Choroid plexus epithelial cell (primary cell): ENCODE measurements around the gene PIK3AP1.

Source experiments
- DNase-seq: peaks from one replicate; pipeline ENCODE4 v3.0.0-alpha.2; 2010; ENCODE audit warnings: low read depth
- H3K4me3 ChIP-seq: 2 replicates; pipeline ENCODE4 v1.5.1; 2011; ENCODE audit warnings: low read depth, mild to moderate bottlenecking, control low read depth, low read length, moderate library complexity
- TF ChIP-seq, protein P1 (sequence below): conservative IDR thresholded peaks from 2 replicates; pipeline ENCODE4 v1.5.1; 2011; ENCODE audit warnings: low read depth, mild to moderate bottlenecking, control low read depth, inconsistent platforms, low read length, moderate library complexity

The PIK3AP1 gene

GRCh38 chr10:96720422-96721206 is at the start of gene PIK3AP1:
PIK3AP1 (minus strand) TSS chr10:96720514; CDS start chr10:96720394, 120 bp downstream.
- H3K4me3 ChIP-seq, result peak within 1 kb of the TSS; percentile 30
- no peak for DNase-seq
- TF ChIP-seq, protein P1, sequence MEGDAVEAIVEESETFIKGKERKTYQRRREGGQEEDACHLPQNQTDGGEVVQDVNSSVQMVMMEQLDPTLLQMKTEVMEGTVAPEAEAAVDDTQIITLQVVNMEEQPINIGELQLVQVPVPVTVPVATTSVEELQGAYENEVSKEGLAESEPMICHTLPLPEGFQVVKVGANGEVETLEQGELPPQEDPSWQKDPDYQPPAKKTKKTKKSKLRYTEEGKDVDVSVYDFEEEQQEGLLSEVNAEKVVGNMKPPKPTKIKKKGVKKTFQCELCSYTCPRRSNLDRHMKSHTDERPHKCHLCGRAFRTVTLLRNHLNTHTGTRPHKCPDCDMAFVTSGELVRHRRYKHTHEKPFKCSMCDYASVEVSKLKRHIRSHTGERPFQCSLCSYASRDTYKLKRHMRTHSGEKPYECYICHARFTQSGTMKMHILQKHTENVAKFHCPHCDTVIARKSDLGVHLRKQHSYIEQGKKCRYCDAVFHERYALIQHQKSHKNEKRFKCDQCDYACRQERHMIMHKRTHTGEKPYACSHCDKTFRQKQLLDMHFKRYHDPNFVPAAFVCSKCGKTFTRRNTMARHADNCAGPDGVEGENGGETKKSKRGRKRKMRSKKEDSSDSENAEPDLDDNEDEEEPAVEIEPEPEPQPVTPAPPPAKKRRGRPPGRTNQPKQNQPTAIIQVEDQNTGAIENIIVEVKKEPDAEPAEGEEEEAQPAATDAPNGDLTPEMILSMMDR, result no peak

DNA sequence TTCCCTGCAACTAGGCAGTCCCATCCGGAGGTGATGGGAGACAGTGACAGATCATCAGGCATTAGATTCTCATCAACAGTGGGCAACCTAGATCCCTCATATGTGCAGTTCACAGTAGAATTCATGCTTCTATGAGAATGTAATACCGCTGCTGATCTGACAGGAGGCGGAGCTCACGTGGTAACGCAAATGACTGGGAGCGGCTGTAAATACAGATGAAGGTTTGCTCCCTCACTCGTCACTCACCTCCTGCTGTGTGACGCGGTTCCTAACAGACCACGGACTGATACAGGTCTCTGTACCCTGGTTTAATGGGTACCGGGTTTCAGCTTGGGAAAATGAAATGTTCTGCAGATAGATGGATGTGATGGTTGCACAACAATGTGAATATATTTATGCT is 47.8 kb upstream of the PIK3AP1 start:
- no peak for DNase-seq
- TF ChIP-seq, protein P1, result no peak
- no peak overlapping the region for H3K4me3 ChIP-seq

DNA sequence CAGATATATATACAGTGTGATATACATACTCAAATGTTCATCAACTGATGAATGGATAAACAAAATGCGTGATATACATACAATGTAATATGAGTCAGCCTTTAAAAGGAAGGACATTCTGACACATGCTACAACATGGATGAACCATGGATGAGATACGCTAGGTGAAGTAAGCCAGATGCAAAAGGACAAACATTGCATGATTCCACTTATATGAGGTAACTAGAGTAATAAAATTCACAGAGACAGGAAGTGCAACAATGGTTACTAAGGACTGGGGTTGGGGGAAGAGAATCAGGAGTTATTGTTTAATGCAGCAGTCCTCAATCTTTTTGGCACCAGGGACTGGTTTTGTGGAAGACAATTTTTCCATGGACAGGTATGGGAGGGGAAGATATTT is 47.3 kb upstream of the PIK3AP1 start:
- no peak overlapping the region for H3K4me3 ChIP-seq
- no peak for DNase-seq
- TF ChIP-seq, protein P1, result no peak

DNA sequence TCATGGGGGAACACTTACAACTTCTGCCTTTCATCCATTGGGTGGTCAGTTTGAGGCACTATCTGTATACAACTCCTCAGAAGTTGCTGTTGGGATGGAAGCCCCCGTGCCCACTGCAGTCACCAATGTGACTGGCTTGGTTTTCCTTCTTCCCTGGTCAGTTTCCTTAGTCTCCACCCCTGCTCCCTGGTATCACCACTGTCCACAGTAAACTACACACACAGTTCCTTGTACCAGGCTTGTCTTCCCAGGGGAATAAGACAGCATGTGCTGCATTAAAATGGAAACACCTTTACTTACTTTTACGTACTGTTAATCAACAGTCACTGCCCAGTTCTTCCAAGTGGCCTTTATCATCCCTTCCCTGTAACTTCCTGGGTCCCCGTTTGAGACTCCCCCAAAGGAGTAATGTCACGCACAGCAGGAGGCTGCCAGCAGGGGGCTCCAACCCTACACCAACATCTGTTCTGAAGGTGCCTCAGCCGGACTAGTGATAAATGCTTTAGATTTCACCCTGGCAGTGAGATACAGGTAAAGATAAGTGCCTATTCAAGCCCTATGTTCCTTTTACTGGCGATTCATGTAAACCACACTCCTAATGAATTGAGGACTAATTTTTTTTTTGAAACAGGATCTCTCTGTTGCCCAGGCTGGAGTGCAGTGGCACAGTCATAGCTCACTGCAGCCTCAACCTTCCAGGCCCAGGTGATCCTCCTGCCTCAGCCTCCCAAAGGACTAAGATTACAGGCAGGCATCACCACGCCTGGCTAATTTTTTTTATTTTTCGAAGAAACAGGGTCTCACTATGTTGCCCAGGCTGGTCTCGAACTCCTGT is 45.3 kb upstream of the PIK3AP1 start:
- TF ChIP-seq, protein P1, result peak; percentile 90
- no peak overlapping the region for H3K4me3 ChIP-seq
- DNase-seq, result peak; percentile 70

DNA sequence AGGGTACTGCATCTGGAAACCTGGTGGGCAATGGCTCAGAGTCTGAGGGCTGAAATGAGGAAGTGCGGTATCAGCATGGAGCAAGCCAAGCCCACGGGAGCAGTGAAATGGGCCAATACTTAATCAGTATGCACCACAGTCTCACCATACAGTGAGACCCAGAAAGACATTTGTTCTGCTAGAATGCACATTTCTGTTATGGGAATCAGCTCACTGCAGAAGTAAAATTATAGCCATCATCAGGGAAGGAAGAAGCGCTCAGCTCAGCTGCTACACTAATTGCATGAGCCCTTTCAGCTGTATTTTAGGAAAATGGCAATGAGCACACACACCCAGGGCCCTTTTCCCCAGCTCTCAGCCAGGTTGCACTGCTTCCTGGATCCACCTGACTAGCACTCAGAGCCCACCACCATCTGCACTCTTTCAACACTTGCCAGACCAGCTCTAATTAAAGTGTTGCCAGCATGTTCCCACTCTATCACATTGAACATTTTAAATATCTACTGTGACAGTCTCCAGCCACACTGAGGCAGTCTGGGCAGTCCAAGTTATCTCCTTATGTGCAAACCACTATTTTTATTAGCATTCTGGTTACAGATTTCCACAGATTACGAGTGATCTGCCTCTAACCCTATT is 44.2 kb upstream of the PIK3AP1 start:
- TF ChIP-seq, protein P1, result no peak
- DNase-seq, result no peak
- H3K4me3 ChIP-seq, result no peak overlapping the region

DNA sequence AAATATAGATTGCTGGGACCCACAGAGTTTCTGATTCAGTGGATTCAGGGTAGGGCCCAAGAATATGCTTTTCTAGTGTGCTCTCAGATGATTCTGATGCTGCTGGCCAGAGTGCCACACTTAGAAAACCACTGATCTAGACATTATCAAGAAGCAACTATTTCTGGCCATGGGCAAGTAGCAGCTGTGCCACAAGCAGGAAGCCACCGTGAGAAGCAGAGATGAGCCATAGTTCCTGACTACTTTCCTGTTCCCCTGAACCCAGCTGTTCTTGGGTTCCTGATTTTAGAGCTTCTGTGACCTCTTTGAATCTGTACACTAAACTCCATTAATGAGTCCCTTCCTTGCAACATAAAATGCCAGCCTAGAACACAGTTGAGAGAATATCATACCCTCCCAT is 38.1 kb upstream of the PIK3AP1 start:
- no peak overlapping the region for H3K4me3 ChIP-seq
- DNase-seq, result no peak
- TF ChIP-seq, protein P1, result no peak
